HCT116 (cell line): ENCODE measurements around the gene EIF3M. TPM values are rescaled to one million over a fixed set of nuclear protein-coding genes. Genes with fewer than 3 reads are reported as not detected.

ENCODE experiments used
- ATAC-seq: fragments of 200-7000 bp; cut with Tn5 transposase; 2 replicates; pipeline ENCODE4 v1.9.1; 2020; ENCODE audit warnings: mild to moderate bottlenecking, moderate library complexity
- BruUV-seq: library from RNA; stranded (reverse); fragments of 400-500 nt; replicated peaks from 2 replicates; lab custom pipeline; 2021; lab: Mats Ljungman, UMichigan
- CTCF ChIA-PET: fragments of 300-600 bp; sonication (Branson Sonifier 250); formaldehyde crosslinking; loops from one replicate; lab custom pipeline; 2021; ENCODE audit warnings: antibody characterized with exemption; lab: Charles Lee
- POLR2A ChIA-PET: fragments of 300-600, 350-600 bp; sonication (Branson Sonifier 250); formaldehyde crosslinking; loops from one replicate; lab custom pipeline; 2021; ENCODE audit warnings: antibody characterized with exemption; lab: Charles Lee
- RAD21 ChIA-PET, 2 experiments: fragments of 300-600 bp; sonication (Branson Sonifier 250); formaldehyde crosslinking; loops; one replicate each; lab custom pipeline; 2023; ENCODE audit warnings: low total read pairs in 2 of 2; ENCODE audit not compliant: uncharacterized antibody in 2 of 2, unreplicated experiment in 2 of 2, low non-redundant PET in 1 of 2; lab: Charles Lee
- DNase-seq: peaks from one replicate; pipeline ENCODE4 v3.0.0-alpha.2; 2010; ENCODE audit warnings: low read depth, low spot score
- H2AFZ ChIP-seq: fragments of 200-600 bp; shearing (Covaris generic), sonication (generic); 2 replicates; pipeline ENCODE4 v1.6.1; 2017; ENCODE audit warnings: low read depth, mixed run types, mixed read lengths, antibody characterized with exemption, low read length; ENCODE audit not compliant: poor library complexity, severe bottlenecking
- H3K27ac ChIP-seq: 2 replicates; pipeline ENCODE4 v1.5.1; 2012; ENCODE audit warnings: low read depth, low read length
- H3K27me3 ChIP-seq: fragments of 200-600 bp; sonication (generic); 2 replicates; pipeline ENCODE4 v1.6.1; 2016; ENCODE audit warnings: mixed run types, low read length, mixed read lengths; ENCODE audit not compliant: insufficient read depth
- H3K36me3 ChIP-seq, 2 experiments: fragments of 200-500 bp in 1 of 2; fragments of 200-600 bp in 1 of 2; sonication (Bioruptor generic) in 1 of 2; sonication (generic) in 1 of 2; 2 replicates each; pipeline versions ENCODE4 v1.5.1 to v1.6.1; 2014 to 2016; ENCODE audit warnings: low read length in 2 of 2, inconsistent platforms in 1 of 2, mixed read lengths in 1 of 2, mixed run types in 1 of 2; ENCODE audit not compliant: insufficient read depth in 2 of 2, control insufficient read depth in 1 of 2
- H3K4me1 ChIP-seq, 2 experiments: fragments of 200-600 bp in 1 of 2; sonication (generic) in 1 of 2; 2 replicates each; pipeline versions ENCODE4 v1.5.1 to v1.6.1; 2012 to 2017; ENCODE audit warnings: low read length in 2 of 2, inconsistent platforms in 1 of 2, mild to moderate bottlenecking in 1 of 2, mixed read lengths in 1 of 2, mixed run types in 1 of 2, moderate library complexity in 1 of 2; ENCODE audit not compliant: insufficient read depth in 2 of 2, control insufficient read depth in 1 of 2
- H3K4me2 ChIP-seq: fragments of 200-600 bp; sonication (generic); 2 replicates; pipeline ENCODE4 v1.6.1; 2017; ENCODE audit warnings: mixed run types, low read length, mixed read lengths
- H3K4me3 ChIP-seq, 2 experiments: fragments of 200-600 bp in 1 of 2; sonication (generic) in 1 of 2; replicated peaks in 1 of 2; 2 replicates each; pipeline ENCODE4 v1.5.1; 2011 to 2016; ENCODE audit warnings: low read length in 2 of 2, control low read depth in 1 of 2, low read depth in 1 of 2, mild to moderate bottlenecking in 1 of 2, mixed read lengths in 1 of 2, mixed run types in 1 of 2
- H3K79me2 ChIP-seq: fragments of 200-600 bp; sonication (generic); 2 replicates; pipeline ENCODE4 v1.6.1; 2017; ENCODE audit warnings: mild to moderate bottlenecking, mixed run types, low read length, moderate library complexity, mixed read lengths; ENCODE audit not compliant: insufficient read depth
- H3K9ac ChIP-seq: fragments of 200-600 bp; sonication (generic); 2 replicates; pipeline ENCODE4 v1.6.1; 2016; ENCODE audit warnings: low read length, mixed read lengths
- H3K9me2 ChIP-seq: fragments of 200-600 bp; sonication (generic), shearing (Covaris generic); 2 replicates; pipeline ENCODE4 v1.6.1; 2017; ENCODE audit warnings: mixed run types, mild to moderate bottlenecking, moderate library complexity; ENCODE audit not compliant: insufficient read depth
- H3K9me3 ChIP-seq, 2 experiments: fragments of 200-500 bp in 1 of 2; fragments of 200-600 bp in 1 of 2; sonication (Bioruptor generic) in 1 of 2; sonication (generic) in 1 of 2; 2 replicates each; pipeline ENCODE4 v1.6.1; 2014 to 2017; ENCODE audit warnings: low read length in 2 of 2, mixed read lengths in 2 of 2, inconsistent platforms in 1 of 2, low read depth in 1 of 2, mild to moderate bottlenecking in 1 of 2, mixed run types in 1 of 2, moderate library complexity in 1 of 2; ENCODE audit not compliant: control insufficient read depth in 1 of 2, insufficient read depth in 1 of 2
- H4K20me1 ChIP-seq: fragments of 200-600 bp; sonication (generic), shearing (Covaris generic); 2 replicates; pipeline ENCODE4 v1.6.1; 2017; ENCODE audit warnings: mixed run types, mild to moderate bottlenecking, moderate library complexity; ENCODE audit not compliant: insufficient read depth
- CBX3 ChIP-seq: IDR thresholded peaks from 2 replicates; pipeline ENCODE4 v1.6.1; 2012; ENCODE audit warnings: low read depth
- CTCF ChIP-seq, 3 experiments: fragments of 200-600 bp in 1 of 3; sonication (generic) in 1 of 3; IDR thresholded peaks in 2 of 3; conservative IDR thresholded peaks in 1 of 3; 2 replicates each; pipeline ENCODE4 v1.5.1; 2012 to 2017; ENCODE audit warnings: low read depth in 2 of 3, low read length in 2 of 3, antibody characterized with exemption in 1 of 3, borderline replicate concordance in 1 of 3, control low read depth in 1 of 3, mild to moderate bottlenecking in 1 of 3, mixed read lengths in 1 of 3, mixed run types in 1 of 3, moderate library complexity in 1 of 3; ENCODE audit not compliant: insufficient read depth in 1 of 3
- EZH2 ChIP-seq: fragments of 200-600 bp; sonication (generic); IDR thresholded peaks from 2 replicates; pipeline ENCODE4 v1.6.1; 2017; ENCODE audit warnings: antibody characterized with exemption, mixed run types
- JUND ChIP-seq: IDR thresholded peaks from 2 replicates; pipeline ENCODE4 v1.6.1; 2012
- SP1 ChIP-seq: IDR thresholded peaks from 2 replicates; pipeline ENCODE4 v1.6.1; 2012; ENCODE audit warnings: low read depth
- SRF ChIP-seq: IDR thresholded peaks from 2 replicates; pipeline ENCODE4 v1.6.1; 2012; ENCODE audit warnings: low read depth
- TCF7L2 ChIP-seq: IDR thresholded peaks from 2 replicates; pipeline ENCODE4 v1.7.0; 2011; ENCODE audit warnings: borderline replicate concordance, inconsistent platforms; ENCODE audit not compliant: insufficient read depth, insufficient read length; ENCODE audit errors: extremely low read depth
- YY1 ChIP-seq: IDR thresholded peaks from 2 replicates; pipeline ENCODE4 v1.6.1; 2011; ENCODE audit warnings: low read length, low read depth, moderate library complexity, mild to moderate bottlenecking; ENCODE audit not compliant: insufficient replicate concordance; ENCODE audit errors: extremely low read depth
- ZFX ChIP-seq: fragments of 450-650 bp; IDR thresholded peaks from 2 replicates; pipeline ENCODE4 v1.6.1; 2017
- ZNF274 ChIP-seq: fragments of 200-500 bp; sonication (Bioruptor generic); IDR thresholded peaks from 2 replicates; pipeline ENCODE4 v1.6.1; 2014; ENCODE audit warnings: mild to moderate bottlenecking, low read depth, low read length, inconsistent platforms
- intact Hi-C: fragments of 100-400 bp; cut with micrococcal nuclease; formaldehyde crosslinking; loops from 2 replicates; pipeline ENCODE4 v1.10.0; 2022
- total RNA-seq: library from RNA; stranded (reverse); gene quantifications from one replicate; pipeline ENCODE4 v1.2.1, GENCODE V29; 2021; ENCODE audit not compliant: unreplicated experiment
- TF ChIP-seq, protein P1 (sequence below): IDR thresholded peaks from 2 replicates; pipeline ENCODE4 v1.6.1; 2012; ENCODE audit warnings: low read depth
- TF ChIP-seq, protein P2 (sequence below): IDR thresholded peaks from 2 replicates; pipeline ENCODE4 v1.6.1; 2012

Gene EIF3M
- total RNA-seq, 1 experiment from 2014 or later: 346 TPM

- ChIA-PET POLR2A (no interaction called here), RAD21 (no interaction called here), CTCF (interaction anchor here (1.0 kb wide), 1 partner anchor 9 kb away, joined by 3 read pairs; no protein-coding TSS in a partner anchor)
- BruUV-seq: no TSS peak
- Histone ChIP-seq H3K4me1 (no peaks in the 10 kb centered on the region), H3K9me2 (no peaks in the 10 kb centered on the region), H3K36me3 (no peaks in the 10 kb centered on the region), H3K4me2 (no peak overlapping the region), H3K27me3 (peaks cover 5% of the 10 kb centered on the region; the same call in 1 of the 2 replicates), H2AFZ (no peak overlapping the region), H4K20me1 (no peaks in the 10 kb centered on the region), H3K9me3 (no peaks in the 10 kb centered on the region), H3K79me2 (no peaks in the 10 kb centered on the region), H3K4me3 (no peak overlapping the region), H3K27ac (no peak overlapping the region), H3K9ac (no peak overlapping the region)
- ATAC-seq (no peak), DNase-seq (no peak)
- intact Hi-C loops: no loop called here
- TF ChIP-seq, protein P1, sequence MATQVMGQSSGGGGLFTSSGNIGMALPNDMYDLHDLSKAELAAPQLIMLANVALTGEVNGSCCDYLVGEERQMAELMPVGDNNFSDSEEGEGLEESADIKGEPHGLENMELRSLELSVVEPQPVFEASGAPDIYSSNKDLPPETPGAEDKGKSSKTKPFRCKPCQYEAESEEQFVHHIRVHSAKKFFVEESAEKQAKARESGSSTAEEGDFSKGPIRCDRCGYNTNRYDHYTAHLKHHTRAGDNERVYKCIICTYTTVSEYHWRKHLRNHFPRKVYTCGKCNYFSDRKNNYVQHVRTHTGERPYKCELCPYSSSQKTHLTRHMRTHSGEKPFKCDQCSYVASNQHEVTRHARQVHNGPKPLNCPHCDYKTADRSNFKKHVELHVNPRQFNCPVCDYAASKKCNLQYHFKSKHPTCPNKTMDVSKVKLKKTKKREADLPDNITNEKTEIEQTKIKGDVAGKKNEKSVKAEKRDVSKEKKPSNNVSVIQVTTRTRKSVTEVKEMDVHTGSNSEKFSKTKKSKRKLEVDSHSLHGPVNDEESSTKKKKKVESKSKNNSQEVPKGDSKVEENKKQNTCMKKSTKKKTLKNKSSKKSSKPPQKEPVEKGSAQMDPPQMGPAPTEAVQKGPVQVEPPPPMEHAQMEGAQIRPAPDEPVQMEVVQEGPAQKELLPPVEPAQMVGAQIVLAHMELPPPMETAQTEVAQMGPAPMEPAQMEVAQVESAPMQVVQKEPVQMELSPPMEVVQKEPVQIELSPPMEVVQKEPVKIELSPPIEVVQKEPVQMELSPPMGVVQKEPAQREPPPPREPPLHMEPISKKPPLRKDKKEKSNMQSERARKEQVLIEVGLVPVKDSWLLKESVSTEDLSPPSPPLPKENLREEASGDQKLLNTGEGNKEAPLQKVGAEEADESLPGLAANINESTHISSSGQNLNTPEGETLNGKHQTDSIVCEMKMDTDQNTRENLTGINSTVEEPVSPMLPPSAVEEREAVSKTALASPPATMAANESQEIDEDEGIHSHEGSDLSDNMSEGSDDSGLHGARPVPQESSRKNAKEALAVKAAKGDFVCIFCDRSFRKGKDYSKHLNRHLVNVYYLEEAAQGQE: no peak
- TF ChIP-seq EZH2: no peak
- TF ChIP-seq, protein P2, sequence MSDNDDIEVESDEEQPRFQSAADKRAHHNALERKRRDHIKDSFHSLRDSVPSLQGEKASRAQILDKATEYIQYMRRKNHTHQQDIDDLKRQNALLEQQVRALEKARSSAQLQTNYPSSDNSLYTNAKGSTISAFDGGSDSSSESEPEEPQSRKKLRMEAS: no peak
- TF ChIP-seq TCF7L2: no peak
- TF ChIP-seq ZNF274: no peak
- no peak for TF ChIP-seq JUND
- TF ChIP-seq YY1: no peak
- no peak for TF ChIP-seq SRF
- no peak for TF ChIP-seq ZFX
- TF ChIP-seq CBX3: no peak
- TF ChIP-seq CTCF (IDR thresholded peaks at IDR 0.05 in 2 of 3, conservative IDR thresholded peaks at IDR 0.05 in 1 of 3; ENCODE audit: borderline replicate concordance in 1 of 3, insufficient read depth in 1 of 3, low read depth in 2 of 3, low read length in 2 of 3): no peak
- TF ChIP-seq SP1: no peak
Observed at GRCh38 chr11:32574421-32574820, 9.2 kb upstream of the EIF3M start.
